GM10248 (cell line): ENCODE measurements around the gene HMGN2.

ENCODE experiments used
- CTCF ChIA-PET: fragments of 300-600 bp; sonication (Branson Sonifier 250); formaldehyde crosslinking; extraction: SDS; loops from one replicate; lab custom pipeline; 2021; ENCODE audit warnings: antibody characterized with exemption; lab: Yijun Ruan, JAX
- POLR2A ChIA-PET: fragments of 350-650 bp; sonication (Branson Sonifier 250); formaldehyde crosslinking; extraction: SDS; loops from one replicate; lab custom pipeline; 2020; ENCODE audit warnings: antibody characterized with exemption; lab: Yijun Ruan, JAX
- DNase-seq: peaks from one replicate; pipeline ENCODE4 v3.0.0; 2012; ENCODE audit errors: extremely low spot score
- TF ChIP-seq, protein P1 (sequence below): IDR thresholded peaks from 2 replicates; pipeline ENCODE4 v1.5.1; 2012; ENCODE audit warnings: mild to moderate bottlenecking, low read depth; ENCODE audit errors: extremely low read depth, missing control alignments, control extremely low read depth

The HMGN2 gene

DNA sequence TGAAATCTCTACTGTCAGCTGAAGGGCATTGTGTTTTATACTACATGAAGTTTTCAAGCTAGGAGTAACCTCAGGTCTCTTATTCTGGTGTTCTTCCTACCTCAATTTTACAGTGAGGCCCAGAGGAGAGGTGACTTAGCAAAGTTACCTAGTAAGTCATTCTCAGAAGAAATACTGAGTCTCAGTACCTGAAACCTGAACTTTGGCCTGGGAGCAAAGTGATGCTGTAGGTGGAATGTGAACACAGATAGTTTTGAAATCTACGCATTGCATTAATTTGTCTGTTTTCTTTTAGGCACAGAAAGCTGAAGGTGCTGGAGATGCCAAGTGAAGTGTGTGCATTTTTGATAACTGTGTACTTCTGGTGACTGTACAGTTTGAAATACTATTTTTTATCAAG lies 2.6 kb downstream of the HMGN2 start:
- TF ChIP-seq, protein P1, sequence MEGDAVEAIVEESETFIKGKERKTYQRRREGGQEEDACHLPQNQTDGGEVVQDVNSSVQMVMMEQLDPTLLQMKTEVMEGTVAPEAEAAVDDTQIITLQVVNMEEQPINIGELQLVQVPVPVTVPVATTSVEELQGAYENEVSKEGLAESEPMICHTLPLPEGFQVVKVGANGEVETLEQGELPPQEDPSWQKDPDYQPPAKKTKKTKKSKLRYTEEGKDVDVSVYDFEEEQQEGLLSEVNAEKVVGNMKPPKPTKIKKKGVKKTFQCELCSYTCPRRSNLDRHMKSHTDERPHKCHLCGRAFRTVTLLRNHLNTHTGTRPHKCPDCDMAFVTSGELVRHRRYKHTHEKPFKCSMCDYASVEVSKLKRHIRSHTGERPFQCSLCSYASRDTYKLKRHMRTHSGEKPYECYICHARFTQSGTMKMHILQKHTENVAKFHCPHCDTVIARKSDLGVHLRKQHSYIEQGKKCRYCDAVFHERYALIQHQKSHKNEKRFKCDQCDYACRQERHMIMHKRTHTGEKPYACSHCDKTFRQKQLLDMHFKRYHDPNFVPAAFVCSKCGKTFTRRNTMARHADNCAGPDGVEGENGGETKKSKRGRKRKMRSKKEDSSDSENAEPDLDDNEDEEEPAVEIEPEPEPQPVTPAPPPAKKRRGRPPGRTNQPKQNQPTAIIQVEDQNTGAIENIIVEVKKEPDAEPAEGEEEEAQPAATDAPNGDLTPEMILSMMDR, result no peak
- ChIA-PET POLR2A (no interaction called here), CTCF (interaction anchor here (3.8 kb wide), 1 partner anchor 25 kb away, joined by 12 read pairs; no protein-coding TSS in a partner anchor)
- no peak for DNase-seq

DNA sequence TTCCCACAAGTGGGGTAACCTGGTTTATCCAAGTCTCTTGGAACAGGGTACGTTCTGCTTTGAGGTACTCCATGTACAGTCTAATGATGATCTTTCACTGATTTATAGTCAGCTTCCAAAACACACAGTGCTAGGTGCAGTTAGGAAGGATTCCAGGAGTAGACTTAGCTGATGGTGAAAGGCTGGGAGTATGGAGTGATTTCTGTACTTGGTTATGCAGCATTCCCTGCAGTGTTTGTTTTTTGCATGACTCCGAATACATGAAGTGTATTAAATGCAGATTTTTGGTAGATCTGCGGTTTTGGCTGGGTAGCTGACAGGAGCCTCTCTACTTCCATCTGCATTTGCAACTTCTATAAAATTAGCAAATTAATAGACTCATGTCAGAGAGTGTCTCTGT lies 3.7 kb downstream of the HMGN2 start:
- DNase-seq, result no peak
- ChIA-PET POLR2A (no interaction called here), CTCF (interaction anchor here (3.8 kb wide), 1 partner anchor 24 kb away, joined by 12 read pairs; no protein-coding TSS in a partner anchor)
- TF ChIP-seq, protein P1, result no peak

DNA sequence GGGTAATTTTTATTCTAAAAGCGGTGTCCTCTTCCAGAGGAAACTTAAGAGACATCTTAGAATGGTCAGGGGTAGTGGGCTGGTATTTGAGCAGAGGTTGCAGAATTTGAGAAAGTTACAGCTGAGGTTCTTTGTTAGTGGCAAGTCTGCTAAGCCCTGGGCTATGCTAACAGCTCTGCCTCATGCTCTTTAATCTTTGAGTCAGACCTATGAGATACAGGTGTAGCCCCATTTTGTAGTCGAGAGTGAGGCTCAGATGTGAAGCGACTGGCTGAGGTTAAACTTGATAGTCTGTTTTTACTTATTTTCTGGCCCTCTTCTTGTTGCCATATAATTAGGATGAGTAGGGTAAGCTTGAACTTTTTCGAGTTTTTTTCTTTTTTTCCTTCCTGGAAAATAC lies 4.7 kb downstream of the HMGN2 start:
- POLR2A ChIA-PET, result no interaction called here
- CTCF ChIA-PET, result interaction anchor here (3.8 kb wide), 1 partner anchor 23 kb away, joined by 12 read pairs; no protein-coding TSS in a partner anchor
- TF ChIP-seq, protein P1, result no peak
- no peak for DNase-seq

DNA sequence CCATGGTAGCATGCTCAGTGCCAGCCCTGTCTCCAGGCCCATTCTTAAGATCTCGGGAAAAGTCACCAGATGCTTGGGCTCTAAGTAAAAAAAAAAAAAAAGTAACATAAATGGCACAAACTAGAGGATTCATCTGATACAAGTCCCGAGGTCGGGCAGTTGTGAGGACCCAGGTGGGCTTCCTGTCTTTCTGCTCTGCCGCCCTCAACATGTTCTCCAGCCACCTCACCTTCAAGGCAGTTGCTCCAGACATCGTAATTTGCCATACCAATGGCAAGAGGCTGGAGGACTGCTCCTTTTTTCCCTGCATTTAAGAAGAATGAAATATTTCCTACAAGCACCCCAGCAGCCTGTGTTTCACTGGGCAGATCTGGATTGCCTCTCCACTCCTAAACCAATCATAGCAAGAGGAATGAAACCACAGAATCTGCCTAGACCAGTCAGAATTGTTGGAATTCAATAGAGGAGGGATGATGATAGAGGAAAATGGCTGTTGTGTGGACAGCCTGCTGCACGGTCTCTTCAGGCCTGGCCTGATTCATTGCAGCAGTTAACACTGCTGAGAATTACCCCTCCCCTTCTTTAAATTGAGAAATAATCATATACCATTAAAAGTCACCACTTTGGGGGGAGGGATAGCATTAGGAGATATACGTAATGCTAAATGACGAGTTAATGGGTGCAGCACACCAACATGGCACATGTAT lies 5.4 kb downstream of the HMGN2 start:
- POLR2A ChIA-PET, result no interaction called here

DNA sequence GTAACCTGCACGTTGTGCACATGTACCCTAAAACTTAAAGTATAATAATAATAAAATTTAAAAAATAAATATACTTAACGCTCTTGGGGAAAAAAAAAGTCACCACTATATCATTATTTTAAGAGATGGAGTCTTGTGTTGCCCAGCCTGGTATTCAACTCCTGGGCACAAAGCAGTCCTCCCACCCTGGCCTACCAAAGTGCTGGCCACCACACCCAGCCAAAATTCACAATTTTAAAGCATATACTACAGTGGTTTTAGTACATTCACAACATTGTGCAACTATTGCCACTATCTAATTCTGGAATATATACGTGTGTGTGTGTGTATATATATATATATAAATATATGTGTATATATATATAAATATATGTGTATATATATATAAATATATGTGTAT lies 5.9 kb downstream of the HMGN2 start:
- ChIA-PET POLR2A (no interaction called here), CTCF (interaction anchor here (1.3 to 2.0 kb wide), 2 partner anchors 22 to 60 kb away, joined by 3 to 9 read pairs; no protein-coding TSS in a partner anchor)
- TF ChIP-seq, protein P1, result no peak
- no peak for DNase-seq

More for the DNA sequence above, 5.4 kb downstream of the HMGN2 start:
- DNase-seq, result no peak
- TF ChIP-seq, protein P1, result no peak
- CTCF ChIA-PET, result interaction anchor here (3.8 kb wide), 1 partner anchor 23 kb away, joined by 12 read pairs; no protein-coding TSS in a partner anchor

DNA sequence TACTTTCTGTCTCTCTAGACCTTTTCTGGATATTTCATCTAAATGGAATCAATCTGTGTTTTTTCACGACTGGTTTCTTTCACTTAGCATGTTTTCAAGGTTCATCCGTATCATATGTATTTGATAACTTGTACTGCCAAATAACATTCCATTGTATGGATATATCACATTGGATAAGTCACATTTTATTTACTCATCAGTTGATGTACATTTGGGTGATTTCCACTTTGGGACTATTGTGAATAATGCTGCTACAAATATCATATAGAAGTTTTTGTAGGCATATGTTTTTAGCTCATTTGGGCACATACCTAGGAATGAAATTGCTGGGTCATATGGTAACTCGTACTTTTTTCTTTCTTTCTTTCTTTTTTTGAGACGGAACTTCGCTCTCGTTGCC lies 6.7 kb downstream of the HMGN2 start:
- POLR2A ChIA-PET, result interaction anchor here (1.2 kb wide), 1 partner anchor 223 kb away, joined by 4 read pairs; no protein-coding TSS in a partner anchor
- DNase-seq, result no peak
- TF ChIP-seq, protein P1, result no peak
- CTCF ChIA-PET, result interaction anchor here (1.3 to 2.0 kb wide), 2 partner anchors 22 to 59 kb away, joined by 3 to 9 read pairs; no protein-coding TSS in a partner anchor
